NCI-H510A (cell line): ENCODE results near the gene TMEM44.

Experiments
- DNase-seq: peaks from one replicate; lab custom pipeline; 2025; lab: John Stamatoyannopoulos, UW

The TMEM44 gene, protein sequence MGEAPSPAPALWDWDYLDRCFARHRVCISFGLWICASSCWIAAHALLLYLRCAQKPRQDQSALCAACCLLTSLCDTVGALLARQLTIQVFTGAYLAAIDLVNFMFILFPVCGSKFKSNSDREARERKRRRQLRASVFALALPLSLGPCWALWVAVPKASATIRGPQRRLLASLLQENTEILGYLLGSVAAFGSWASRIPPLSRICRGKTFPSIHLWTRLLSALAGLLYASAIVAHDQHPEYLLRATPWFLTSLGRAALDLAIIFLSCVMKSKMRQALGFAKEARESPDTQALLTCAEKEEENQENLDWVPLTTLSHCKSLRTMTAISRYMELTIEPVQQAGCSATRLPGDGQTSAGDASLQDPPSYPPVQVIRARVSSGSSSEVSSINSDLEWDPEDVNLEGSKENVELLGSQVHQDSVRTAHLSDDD

DNA sequence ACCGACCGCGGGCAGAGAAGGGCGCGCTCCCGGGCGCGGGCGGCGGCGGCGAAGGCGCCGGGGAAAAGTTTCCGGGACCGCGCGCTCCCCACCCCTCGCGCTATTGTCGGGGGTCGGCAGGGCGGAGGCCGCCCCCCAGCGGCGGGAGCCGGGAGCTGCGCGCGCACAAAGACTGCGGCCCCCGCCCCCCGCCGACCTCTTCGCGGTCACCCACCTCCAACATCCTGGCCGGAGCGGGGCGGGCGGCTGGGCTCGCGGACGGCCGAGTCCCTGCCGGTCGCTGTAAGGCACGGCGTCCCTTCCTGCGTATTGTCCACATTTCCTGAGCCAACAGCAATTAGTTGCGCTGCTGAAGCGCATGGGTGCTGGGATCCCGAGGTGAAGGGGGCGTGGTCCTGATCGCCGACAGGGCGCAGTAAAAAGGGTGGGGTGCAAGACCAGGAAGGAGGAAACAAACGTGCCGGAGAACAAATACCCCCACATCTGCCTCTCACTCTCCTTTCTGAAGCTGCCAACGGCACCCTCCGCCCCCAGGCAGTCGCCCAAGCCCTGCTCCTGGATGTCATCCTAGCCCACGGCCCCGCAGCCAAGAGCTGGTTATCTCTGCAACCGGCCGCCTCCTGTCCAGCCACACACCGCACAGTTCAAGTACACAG, at the start of gene TMEM44:
TSS of gene TMEM44 (minus strand) at position 71 of the 656 bp plus-strand sequence. CDS start 204 bp downstream, outside the sequence.
- DNase-seq = peak; percentile 74

GRCh38 chr3:194682694-194683310, 49.6 kb upstream of the TMEM44 start:
- peak; percentile 71 for DNase-seq

DNA sequence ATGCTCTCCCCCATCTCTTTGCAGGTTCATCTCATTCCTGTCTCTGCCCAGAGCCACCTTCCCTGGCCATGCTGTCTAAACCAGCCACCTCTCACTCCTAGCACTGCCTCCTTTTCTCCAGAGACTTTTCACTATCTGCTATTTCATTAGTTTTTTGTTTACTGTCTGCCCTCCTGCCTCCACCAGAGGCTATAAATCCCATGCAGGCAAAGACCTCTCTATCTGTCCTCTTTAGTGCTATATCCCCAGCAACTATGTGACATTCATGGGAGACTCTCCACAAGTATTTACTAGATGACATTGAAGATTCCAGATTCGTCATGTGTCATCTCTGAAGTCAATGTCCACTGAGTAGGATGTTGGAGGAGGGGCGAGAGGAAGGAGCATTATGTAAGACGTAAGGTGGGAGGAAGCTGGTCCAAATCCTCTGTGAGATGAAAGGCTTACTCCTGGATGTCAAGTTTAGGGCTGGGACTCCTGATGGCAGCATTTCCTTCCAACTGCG, 49.0 kb upstream of the TMEM44 start:
- no peak for DNase-seq

GRCh38 chr3:194680888-194681615, 47.8 kb upstream of the TMEM44 start:
- no peak for DNase-seq

- DNase-seq = no peak
Observed at GRCh38 chr3:194676471-194676870, 43.3 kb upstream of the TMEM44 start.

- DNase-seq = no peak
Observed at GRCh38 chr3:194675680-194676079, 42.5 kb upstream of the TMEM44 start.

GRCh38 chr3:194675081-194675640, 41.9 kb upstream of the TMEM44 start:
- no peak for DNase-seq

DNA sequence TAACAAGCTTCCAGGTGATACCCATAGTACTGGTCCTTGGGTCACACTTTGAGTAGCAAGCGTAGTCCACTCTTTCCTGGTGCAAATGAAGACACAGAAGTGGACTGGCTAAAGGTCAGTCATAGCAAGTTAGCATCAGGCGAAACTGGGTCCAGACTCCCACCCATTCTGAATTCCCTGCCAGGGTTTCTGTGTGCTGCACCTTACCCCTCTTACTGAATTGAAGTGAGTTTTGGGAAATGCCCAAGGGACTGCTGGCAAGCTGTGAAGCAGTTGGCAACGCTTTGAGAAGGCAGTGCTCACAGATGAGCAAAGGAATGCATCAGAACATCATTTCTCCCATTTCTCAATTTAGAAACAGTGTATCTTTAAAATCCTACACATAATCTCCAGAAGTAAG, 40.5 kb upstream of the TMEM44 start:
- DNase-seq = no peak

DNA sequence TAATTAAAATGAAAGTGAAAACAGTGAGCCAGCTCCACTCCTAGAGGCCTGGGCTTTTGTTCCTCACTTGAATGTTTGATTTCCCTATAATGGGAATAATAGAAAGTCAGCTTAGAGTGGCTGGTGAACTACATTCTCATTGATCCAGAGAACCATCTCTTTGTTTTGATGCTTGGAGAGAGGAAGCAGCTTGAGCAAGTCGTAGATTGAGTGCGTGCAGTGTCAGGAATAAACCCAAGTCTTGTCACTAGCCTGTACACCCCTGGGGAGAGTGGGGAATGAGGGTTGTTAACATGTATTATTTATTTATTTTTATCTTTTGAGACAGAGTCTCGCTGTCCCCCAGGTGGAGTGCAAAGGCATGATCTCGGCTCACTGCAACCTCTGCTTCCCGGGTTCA, 39.7 kb upstream of the TMEM44 start:
- DNase-seq = peak; percentile 0

- peak; percentile 90 for DNase-seq
Observed at GRCh38 chr3:194671900-194672808, 38.9 kb upstream of the TMEM44 start, which contains the start of gene LSG1. LSG1 (minus strand) TSS chr3:194672191; CDS start chr3:194672162, 29 bp downstream.

DNA sequence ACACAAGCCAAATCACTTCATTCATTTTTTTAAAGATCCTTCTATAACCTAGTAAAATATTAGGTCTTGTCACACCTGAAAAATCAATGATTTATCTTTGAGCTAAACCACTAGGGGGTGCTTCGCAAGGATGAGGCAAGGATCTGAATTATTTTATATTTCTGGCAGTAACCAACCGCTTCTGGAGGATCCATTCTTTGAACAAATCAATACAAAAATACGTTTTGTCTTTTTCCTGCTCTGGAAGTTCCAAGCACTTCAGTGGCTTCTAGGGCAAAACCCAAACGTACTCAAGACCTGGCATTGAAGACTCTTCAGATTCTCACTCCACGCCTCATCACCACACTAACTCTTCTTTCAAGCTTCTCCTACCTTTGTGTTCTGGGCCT, 38.3 kb upstream of the TMEM44 start:
- peak; percentile 4 for DNase-seq

DNA sequence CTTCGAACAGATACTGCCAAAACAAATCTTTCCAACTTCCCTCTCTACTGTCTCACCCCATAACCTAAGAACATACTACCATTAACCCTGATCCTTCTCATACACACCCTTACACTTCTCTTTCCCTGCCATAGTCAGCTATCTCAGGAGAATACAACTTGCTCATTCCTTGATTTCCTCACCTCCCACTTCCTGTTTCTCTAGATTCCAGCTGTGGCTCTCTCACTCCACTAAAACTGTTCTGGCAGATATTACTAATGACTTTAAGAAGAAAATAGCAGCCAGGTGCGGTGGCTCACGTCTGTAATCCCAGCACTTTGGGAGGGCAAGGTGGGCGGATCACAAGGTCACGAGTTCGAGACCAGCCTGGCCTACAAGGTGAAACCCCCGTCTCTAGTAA, 34.1 kb upstream of the TMEM44 start:
- DNase-seq = no peak

GRCh38 chr3:194664857-194665256, 31.6 kb upstream of the TMEM44 start:
- no peak for DNase-seq

GRCh38 chr3:194661946-194662345, 28.7 kb upstream of the TMEM44 start:
- no peak for DNase-seq

DNA sequence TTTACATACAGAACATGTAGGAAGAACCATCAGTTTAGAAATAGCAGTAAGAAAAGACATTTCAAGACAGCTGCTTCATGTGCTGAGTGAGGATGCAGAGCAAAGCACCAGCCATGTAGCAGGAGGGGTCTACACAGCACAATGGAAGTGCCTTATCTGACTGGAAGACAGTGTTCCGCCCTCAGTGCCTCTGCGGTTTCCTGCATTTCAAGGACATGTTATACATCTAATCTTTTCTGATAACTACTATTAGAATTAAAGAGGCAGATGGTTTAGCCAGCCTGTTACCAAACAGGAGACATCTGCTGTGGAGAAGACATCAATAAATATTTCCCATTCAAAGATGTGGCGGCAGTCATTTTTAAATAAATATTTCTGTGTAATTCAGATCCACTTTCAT, 28.2 kb upstream of the TMEM44 start:
- no peak for DNase-seq

- DNase-seq = no peak
Observed at GRCh38 chr3:194659778-194660177, 26.6 kb upstream of the TMEM44 start.

DNA sequence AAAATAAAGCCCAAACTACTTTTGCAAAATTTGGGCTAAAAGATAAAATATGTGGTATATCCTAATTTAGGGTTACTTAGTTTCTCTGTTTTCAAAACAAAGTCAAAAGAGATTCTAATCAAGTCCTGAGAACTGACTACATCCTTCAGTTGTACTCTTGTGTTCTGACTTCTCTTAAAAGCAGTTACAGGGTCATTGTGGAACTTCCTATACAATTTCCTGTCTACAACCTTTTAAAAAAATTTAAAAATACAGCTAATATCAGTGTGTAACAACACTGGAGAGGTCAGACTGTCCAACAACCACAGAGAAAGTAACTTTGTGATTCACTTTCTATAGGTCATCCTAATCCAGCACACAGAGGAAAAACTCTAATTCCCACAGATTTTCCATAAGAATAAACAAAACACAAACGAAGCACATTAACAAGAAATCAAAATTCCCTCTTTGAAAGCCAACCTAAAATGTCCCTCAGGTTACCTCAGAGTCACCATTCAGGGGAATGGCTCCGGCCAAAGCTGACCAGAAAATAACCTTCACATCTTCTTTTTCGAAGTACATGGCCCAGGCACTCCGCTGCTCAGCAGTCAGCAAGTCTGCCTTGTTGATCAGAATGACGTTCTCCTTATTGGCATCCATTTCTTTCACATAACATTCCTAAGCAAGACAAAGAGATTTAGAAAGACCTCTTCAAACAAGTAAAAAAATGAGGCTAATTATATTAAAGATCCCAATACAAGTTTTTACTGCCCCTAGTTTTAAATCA, 25.4 kb upstream of the TMEM44 start:
- no peak for DNase-seq

GRCh38 chr3:194657439-194657838, 24.2 kb upstream of the TMEM44 start:
- no peak for DNase-seq

GRCh38 chr3:194654443-194654842, 21.2 kb upstream of the TMEM44 start:
- no peak for DNase-seq

DNA sequence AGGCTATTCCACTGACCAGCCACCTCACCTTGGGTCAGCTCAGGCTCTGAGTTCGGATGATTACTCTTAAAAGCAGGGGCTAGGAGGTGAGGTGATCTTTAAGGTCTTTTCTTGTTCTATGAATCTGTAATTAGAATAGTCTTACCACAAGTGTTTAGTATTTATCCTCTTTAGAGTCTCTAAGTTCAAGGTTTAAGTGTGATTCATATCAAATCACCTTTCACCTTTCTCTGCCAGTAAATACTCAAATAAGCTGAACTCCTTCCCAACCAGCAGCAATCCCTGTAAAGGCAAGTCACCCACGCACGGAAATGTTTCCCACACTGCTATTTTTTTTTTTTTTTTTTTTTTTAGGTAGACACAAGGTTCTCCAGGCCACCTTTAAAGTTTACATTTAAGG, 14.5 kb upstream of the TMEM44 start:
- no peak for DNase-seq
